ENCODE results near the gene ESPL1. TPM values are rescaled to one million over a fixed set of nuclear protein-coding genes. Genes with fewer than 3 reads are reported as not detected.

The ESPL1 gene
- polyA plus RNA-seq, 3 donors, result 0.79 TPM; not detected in 2

GRCh38 chr12:53233671-53234121 is 34.4 kb upstream of the ESPL1 start:
- H3K4me1 Mint-ChIP-seq, result peaks cover 22% of the 10 kb centered on the region
- WGBS (ENCODE audit: insufficient coverage), result 58% methylated on average over 3 of the region's 7 CpGs
- peak overlapping the region in 1 of 2 donors; percentile 90 for H3K4me3 Mint-ChIP-seq
- no peaks in the 10 kb centered on the region for H3K79me2 ChIP-seq (ENCODE audit: insufficient read depth, low read length)
- H3K27ac Mint-ChIP-seq, result peak overlapping the region in 1 of 7 donors; percentile 58
- no peak overlapping the region for H3K4me2 ChIP-seq (replicated peaks; ENCODE audit: extremely low read depth, low read length, poor library complexity, severe bottlenecking)
- no peaks in the 10 kb centered on the region for H3K36me3 ChIP-seq (replicated peaks in 1 of 2; ENCODE audit: control insufficient read depth in 1 of 2, insufficient read depth in 2 of 2, low read length in 2 of 2)
- H3K4me1 ChIP-seq (ENCODE audit: control insufficient read depth in 1 of 2, insufficient read depth in 2 of 2, low read length in 2 of 2), result peaks cover 18 to 21% of the 10 kb centered on the region in 2 donors
- H3K27me3 Mint-ChIP-seq (ENCODE audit: low read depth in 3 of 3), result peaks cover 53 to 66% (median 64%) of the 10 kb centered on the region in 3 donors
- H3K9me3 ChIP-seq (replicated peaks in 1 of 2; ENCODE audit: control insufficient read depth in 1 of 2, insufficient read depth in 1 of 2, low read length in 2 of 2), result no peaks in the 10 kb centered on the region
- TF ChIP-seq CTCF (IDR thresholded peaks at IDR 0.05), result no peak
- peaks cover 3 to 6% of the 10 kb centered on the region in 2 donors for H3K36me3 Mint-ChIP-seq
- no peak overlapping the region for H3K27ac ChIP-seq (ENCODE audit: low read depth in 1 of 2, low read length in 2 of 2)
- no peaks in the 10 kb centered on the region for H4K20me1 ChIP-seq (ENCODE audit: insufficient read depth, low read length)
- H3K9ac ChIP-seq (ENCODE audit: insufficient read depth, low read length, poor library complexity, severe bottlenecking), result no peak overlapping the region
- no peak overlapping the region for H2AFZ ChIP-seq (ENCODE audit: insufficient read depth, low read depth, low read length, poor library complexity, severe bottlenecking)
- intact Hi-C loops (cut with micrococcal nuclease), result no loop called here
- no peak for DNase-seq
- H3K4me3 ChIP-seq (replicated peaks in 1 of 3; ENCODE audit: low read depth in 2 of 3, low read length in 3 of 3), result no peak overlapping the region
- H3K9me3 Mint-ChIP-seq, result peaks cover 0 to 4% (median 0%) of the 10 kb centered on the region in 7 donors
- peaks cover 10 to 54% of the 10 kb centered on the region in 2 donors for H3K27me3 ChIP-seq (ENCODE audit: control insufficient read depth in 2 of 2, insufficient read depth in 2 of 2, low read length in 2 of 2)

GRCh38 chr12:53234271-53234914 is 33.7 kb upstream of the ESPL1 start:
- H4K20me1 ChIP-seq (ENCODE audit: insufficient read depth, low read length), result no peaks in the 10 kb centered on the region
- H3K27ac ChIP-seq (ENCODE audit: low read depth in 1 of 2, low read length in 2 of 2), result no peak overlapping the region
- DNase-seq, result no peak
- H3K9ac ChIP-seq (ENCODE audit: insufficient read depth, low read length, poor library complexity, severe bottlenecking), result no peak overlapping the region
- H3K9me3 ChIP-seq (replicated peaks in 1 of 2; ENCODE audit: control insufficient read depth in 1 of 2, insufficient read depth in 1 of 2, low read length in 2 of 2), result no peaks in the 10 kb centered on the region
- no peak overlapping the region for H3K4me2 ChIP-seq (replicated peaks; ENCODE audit: extremely low read depth, low read length, poor library complexity, severe bottlenecking)
- H3K27ac Mint-ChIP-seq, result no peak overlapping the region
- H3K79me2 ChIP-seq (ENCODE audit: insufficient read depth, low read length), result no peaks in the 10 kb centered on the region
- 4% methylated on average over 8 of the region's 12 CpGs for WGBS (ENCODE audit: insufficient coverage)
- TF ChIP-seq CTCF (IDR thresholded peaks at IDR 0.05), result no peak
- H3K36me3 ChIP-seq (replicated peaks in 1 of 2; ENCODE audit: control insufficient read depth in 1 of 2, insufficient read depth in 2 of 2, low read length in 2 of 2), result no peaks in the 10 kb centered on the region
- H3K27me3 Mint-ChIP-seq (ENCODE audit: low read depth in 3 of 3), result peaks cover 49 to 66% (median 63%) of the 10 kb centered on the region in 3 donors
- H3K27me3 ChIP-seq (ENCODE audit: control insufficient read depth in 2 of 2, insufficient read depth in 2 of 2, low read length in 2 of 2), result peaks cover 10 to 54% of the 10 kb centered on the region in 2 donors
- peak overlapping the region in 1 of 2 donors; percentile 75 for H3K4me3 Mint-ChIP-seq
- intact Hi-C loops (cut with micrococcal nuclease), result no loop called here
- H3K4me1 ChIP-seq (ENCODE audit: control insufficient read depth in 1 of 2, insufficient read depth in 2 of 2, low read length in 2 of 2), result peaks cover 18 to 21% of the 10 kb centered on the region in 2 donors
- peaks cover 22% of the 10 kb centered on the region for H3K4me1 Mint-ChIP-seq
- H3K9me3 Mint-ChIP-seq, result peaks cover 0 to 4% (median 0%) of the 10 kb centered on the region in 7 donors
- no peak overlapping the region for H2AFZ ChIP-seq (ENCODE audit: insufficient read depth, low read depth, low read length, poor library complexity, severe bottlenecking)
- peaks cover 3 to 6% of the 10 kb centered on the region in 2 donors for H3K36me3 Mint-ChIP-seq
- no peak overlapping the region for H3K4me3 ChIP-seq (replicated peaks in 1 of 3; ENCODE audit: low read depth in 2 of 3, low read length in 3 of 3)
